HG02970 (cell line): Measurements from ENCODE around the gene RNU6-9.
"Not testable (repeated sequence)": the region's sequence is repeated elsewhere in the genome, so short reads cannot be mapped to it uniquely, and the experiment has no call there.

ENCODE experiments used
- ATAC-seq: cut with Tn5 transposase; IDR thresholded peaks from one replicate; pipeline ENCODE4 v1.9.1; 2021; ENCODE audit warnings: mild to moderate bottlenecking, moderate library complexity, moderate number of reproducible peaks; ENCODE audit not compliant: unreplicated experiment, low FRiP score

RNU6-9 gene

GRCh38 chr19:876780-877314 lies 16.4 kb upstream of the RNU6-9 start:
- ATAC-seq: no peak

- ATAC-seq: not testable (repeated sequence)
Observed at GRCh38 chr19:877992-878660, 15.2 kb upstream of the RNU6-9 start.

- ATAC-seq: not testable (repeated sequence)
Observed at GRCh38 chr19:878751-879561, 14.3 kb upstream of the RNU6-9 start.

GRCh38 chr19:879711-880438 lies 13.4 kb upstream of the RNU6-9 start:
- no peak for ATAC-seq

DNA sequence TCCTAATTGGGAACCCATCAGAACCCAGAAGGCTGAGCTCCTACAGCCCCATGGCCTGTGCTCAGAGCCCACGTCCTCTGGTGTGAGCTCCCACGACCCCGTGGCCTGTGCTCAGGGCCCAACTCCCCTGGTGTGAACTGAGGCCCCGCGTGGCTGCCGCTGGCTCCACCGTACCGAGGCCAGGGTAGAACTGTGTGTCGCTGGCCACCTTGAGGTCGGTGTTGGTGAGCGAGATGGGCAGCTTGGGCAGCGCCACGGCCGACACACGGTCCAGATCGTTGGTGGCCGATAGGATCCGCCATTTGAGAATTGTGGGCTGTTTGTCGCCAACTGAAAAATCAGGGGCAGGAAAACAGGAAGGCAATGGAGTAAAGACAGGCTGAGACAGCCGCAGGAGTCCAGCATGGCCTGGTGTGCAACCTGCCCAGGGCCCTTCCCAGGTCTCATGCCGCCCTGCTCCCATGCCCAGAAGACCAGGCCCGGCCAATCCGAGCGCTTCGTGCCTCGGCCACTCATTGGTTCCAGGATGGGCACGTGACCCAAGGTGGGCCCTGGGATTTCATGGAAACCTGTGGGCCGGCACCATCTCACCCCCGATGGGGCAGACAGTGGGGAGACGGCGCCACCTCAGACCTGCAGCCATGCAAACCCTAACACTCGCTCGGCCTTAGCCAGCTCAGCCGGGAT lies 11.8 kb upstream of the RNU6-9 start:
- ATAC-seq: no peak

DNA sequence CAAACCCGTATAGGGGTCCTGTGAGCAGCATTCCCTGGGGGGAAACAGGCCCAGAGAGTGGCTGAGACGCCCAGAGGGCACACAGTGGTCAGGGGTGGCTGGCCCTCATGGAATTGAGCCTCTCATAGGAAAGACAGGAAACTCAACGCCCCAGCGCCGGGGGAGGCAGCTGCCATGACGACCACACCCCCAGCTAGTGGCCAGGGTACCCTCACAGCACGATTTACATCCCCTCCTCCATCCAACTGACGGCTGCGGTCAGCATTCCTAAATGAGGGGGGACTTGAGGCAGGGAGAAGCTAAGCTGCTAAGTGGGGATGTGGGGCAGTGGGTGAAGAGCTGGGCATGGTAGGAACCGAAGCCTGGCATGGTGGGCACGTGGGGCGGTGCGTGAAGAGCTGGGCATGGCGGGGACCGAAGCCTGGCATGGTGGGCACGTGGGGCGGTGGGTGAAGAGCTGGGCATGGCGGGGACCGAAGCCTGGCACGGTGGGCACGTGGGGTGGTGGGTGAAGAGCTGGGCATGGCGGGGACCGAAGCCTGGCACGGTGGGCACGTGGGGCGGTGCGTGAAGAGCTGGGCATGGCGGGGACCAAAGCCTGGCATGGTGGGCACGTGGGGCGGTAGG lies 10.3 kb upstream of the RNU6-9 start:
- no peak for ATAC-seq

DNA sequence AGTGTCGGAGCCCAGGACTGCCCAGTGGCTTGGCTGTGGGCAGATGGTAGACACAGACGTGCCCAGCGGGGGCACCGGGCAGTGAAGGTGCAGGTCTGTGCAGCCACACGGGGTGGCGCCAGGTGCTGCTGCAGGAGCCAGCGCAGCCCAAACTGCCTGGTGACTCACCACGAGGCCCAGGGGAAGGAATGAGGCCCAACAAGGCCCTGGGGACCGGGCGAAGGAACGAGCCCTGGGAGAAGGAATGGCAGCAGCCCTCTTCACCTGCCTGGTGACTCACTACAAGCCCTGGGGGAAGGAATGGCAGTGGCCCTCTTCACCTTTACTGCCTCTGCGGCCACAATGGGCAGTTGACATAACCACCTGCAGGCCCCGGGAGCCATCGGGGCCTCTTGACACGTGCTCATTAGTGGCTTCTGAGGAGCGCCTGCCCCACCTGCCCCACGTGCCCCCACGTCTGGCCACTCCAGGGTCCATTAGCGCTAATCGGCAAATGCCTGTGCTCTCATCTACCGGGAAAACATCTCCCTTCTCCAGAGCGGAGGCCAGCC lies 9.5 kb upstream of the RNU6-9 start:
- no peak for ATAC-seq

DNA sequence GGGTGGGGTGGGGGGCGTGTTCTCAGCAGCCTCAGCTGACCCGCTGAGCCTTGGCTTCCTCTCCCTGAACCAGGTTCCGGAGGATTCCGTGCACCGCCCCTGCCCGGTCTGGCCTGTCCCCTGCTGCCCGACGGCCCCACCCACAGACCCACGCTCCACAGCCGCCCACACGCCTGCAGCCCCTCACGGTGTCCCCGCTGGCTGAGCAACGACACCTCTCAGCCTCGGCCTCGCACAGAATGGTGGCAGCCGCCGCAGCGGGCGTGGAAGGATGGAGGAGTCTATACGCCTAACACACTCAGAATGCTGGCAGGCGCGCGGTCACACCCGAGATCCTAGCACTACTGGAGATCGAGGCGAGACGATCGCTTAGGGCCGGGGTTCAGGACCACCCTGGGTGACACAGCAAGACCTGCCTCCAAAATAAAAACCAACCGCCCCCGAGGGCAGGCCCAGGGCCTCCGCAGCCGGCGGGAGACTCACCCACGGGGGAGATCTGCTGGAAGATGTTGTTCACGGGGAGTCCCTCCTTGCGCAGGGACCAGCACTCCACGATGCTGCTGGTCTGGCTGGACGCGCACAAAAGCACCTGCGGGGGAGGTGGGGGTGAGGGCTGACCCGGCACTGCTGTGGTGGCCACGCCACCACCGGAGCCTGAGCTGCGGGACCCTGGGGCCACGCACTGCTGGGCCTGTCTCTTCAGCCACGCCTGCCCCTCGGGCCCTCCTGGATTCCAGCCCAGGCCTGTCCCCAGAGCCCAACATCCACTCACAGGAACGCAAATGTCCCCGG lies 8.7 kb upstream of the RNU6-9 start:
- no peak for ATAC-seq

DNA sequence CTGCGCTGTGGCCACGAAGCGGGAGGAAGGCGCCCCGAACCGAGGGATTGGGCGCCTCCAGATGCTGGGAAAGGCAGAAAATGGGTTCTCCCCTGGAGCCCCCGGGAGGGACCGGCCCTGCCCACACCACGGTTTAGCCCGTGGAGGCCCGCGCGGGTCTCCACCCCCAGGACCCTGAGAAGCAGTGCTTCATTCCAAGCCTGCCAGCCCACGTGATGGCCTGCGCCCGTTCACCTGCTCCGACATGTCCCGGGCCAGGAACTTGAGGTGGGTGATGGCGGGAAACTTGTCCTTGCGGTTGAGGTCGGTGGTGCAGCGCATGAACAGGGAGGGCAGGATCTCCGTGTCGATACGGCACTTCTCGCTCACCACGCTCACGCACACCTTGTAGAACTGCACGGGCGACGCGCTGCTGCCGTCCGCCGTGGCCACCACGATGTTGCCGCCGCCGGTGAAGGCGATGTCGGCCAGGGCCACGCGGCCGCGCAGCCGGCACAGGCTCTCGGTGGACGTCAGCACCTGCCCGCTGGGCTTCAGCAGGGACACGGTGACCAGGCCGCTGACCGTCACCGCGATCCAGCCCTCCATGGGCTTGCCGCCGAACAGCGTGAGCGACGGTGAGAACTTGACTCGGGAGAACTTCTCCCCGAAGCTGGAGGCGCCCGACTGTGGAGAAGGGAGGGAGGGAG lies 7.6 kb upstream of the RNU6-9 start:
- ATAC-seq: no peak

DNA sequence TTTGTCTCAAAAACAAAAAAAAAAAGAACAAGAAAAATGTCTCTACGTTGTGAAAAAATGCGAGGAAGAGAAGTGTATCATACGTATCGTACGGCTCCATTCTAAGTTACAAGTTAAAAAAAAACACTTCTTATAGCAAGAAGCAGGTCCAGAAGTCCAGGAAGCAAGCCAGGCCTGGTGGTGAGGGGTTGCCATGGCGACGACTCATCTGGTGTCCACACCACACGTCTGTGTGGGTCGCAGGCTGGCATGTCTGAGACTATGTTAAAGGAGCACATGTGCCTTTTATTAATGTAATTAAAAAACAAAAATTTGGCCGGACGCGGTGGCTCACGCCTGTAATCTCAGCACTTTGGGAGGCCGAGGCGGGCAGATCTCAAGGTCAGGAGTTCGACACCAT lies 6.2 kb upstream of the RNU6-9 start:
- ATAC-seq: no peak

DNA sequence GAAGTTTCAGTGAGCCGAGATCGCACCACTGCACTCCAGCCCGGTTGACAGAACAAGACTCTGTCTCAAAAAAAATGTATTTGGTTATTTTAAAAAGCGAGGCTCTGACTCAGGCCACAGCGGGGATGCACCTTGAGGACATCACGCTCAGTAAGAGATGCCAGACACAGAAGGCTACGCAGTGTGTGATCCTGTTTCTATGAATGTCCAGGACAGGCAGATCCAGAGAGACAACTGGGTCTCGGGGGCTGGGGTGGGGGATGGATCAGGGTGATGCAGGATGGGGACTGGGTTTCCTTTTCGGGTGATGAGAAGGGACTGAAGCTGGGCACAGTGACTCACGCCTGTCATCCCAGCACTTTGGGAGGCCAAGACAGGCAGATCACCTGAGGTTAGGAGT lies 5.7 kb upstream of the RNU6-9 start:
- no peak for ATAC-seq

DNA sequence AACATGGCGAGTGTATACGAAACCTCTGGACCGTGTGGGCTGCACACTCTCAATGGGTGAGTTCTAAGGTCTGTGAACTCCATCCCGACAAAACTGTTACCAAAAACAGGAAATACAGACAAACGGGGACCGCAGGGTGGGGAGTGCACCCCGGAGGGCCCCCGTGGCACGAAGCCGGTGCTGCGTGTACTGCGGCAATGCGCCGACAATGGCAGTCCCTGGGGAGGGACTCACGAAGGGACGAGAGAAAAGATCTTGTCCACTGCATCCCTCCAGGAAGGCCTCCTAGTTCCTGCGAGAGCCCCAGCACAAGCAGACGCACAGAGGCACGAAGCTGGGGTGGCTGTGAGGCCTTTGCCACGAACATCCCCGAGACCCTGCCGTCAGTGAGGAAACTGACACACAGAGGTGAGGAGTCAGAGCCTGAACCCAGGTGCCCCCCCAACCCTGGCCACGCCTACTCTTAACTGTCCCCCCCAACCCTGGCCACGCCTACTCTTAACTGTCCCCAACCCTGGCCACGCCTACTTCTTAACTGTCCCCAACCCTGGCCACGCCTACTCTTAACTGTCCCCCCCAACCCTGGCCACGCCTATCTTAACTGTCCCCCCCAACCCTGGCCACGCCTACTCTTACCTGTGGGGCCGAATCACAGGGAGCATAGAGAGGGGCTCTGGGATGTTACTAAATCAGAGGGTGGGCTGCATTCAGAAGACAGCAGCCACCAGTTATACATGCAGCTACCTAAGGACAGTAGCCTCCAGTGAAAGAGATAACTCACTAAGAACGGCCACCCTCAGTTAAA lies 4.5 kb upstream of the RNU6-9 start:
- no peak for ATAC-seq

GRCh38 chr19:889662-890295 lies 3.5 kb upstream of the RNU6-9 start:
- no peak for ATAC-seq

DNA sequence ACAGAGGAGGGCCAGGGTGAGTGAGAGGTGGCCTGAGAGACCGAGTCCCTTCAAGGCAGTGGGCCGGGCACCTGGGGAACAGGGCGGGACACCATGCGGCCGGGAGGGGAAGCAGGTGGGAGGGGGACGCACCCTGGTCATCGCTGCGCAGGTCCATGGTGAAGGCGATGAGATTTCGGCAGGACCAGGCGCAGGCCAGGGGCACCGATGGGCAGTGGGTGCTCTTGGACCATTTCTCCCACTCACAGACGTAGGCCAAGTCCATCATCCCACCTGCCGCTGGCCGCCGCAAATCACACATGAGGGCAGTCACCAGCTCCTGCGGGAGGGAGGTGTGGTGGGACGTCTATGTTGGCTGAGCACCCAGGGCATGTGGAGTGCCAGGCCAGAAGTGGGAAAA lies 2.5 kb upstream of the RNU6-9 start:
- ATAC-seq: no peak

DNA sequence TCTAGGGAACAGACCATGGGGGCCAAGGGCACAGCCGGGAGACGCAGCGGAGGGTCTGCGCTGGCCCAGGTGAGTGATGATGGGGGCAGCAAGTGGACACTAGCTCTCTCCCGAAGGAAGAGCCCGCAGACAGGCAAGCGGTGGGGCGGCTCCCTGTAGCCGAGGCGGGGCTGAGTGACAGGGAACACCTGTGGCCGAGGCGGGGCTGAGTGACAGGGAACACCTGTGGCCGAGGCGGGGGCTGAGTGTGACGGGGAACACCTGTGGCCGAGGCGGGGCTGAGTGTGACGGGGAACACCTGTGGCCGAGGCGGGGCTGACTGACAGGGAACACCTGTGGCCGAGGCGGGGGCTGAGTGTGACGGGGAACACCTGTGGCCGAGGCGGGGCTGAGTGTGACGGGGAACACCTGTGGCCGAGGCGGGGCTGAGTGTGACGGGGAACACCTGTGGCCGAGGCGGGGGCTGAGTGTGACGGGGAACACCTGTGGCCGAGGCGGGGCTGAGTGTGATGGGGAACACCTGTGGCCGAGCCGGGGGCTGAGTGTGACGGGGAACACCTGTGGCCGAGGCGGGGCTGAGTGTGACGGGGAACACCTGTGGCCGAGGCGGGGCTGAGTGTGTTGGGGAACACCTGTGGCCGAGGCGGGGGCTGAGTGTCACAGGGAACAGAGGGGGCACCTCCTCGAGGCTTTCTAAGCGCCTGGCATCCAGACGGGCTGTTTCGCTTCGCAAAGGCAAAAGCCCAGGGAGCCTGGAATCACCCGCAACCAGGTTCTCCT lies 1.7 kb upstream of the RNU6-9 start:
- ATAC-seq: not testable (repeated sequence)

GRCh38 chr19:892243-892893 lies 916 bp upstream of the RNU6-9 start:
- ATAC-seq: no peak
